ENCODE data around the gene PLN.

The PLN gene

GRCh38 chr6:118537574-118537973 lies 10.5 kb upstream of the PLN start:
- DNase-seq (ENCODE audit: low read depth), result peak; percentile 29

- DNase-seq (ENCODE audit: low read depth), result peak; percentile 21
Observed at GRCh38 chr6:118542184-118542952, 5.7 kb upstream of the PLN start.

- DNase-seq (ENCODE audit: low read depth), result no peak
Observed at GRCh38 chr6:118544105-118544504, 4.0 kb upstream of the PLN start.

- no peak for DNase-seq (ENCODE audit: low read depth)
Observed at GRCh38 chr6:118546164-118546879, 1.8 kb upstream of the PLN start.

DNA sequence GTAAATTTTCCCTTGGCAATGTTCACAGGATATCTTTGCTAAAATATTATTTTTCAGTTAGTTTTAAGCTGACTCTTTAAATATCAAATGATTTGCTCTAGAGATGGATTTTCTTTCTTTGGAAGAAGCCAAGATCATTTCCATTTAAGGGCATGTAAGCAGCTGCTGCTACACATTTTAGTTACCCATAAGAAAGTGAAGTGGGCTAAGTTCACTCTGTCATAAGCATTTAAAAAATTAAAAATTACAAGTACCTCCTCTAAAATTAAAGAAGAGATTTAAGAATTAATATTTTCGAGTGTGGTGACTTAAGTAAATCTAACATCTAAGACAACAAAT lies 1.2 kb upstream of the PLN start:
- no peak for DNase-seq (ENCODE audit: low read depth)

GRCh38 chr6:118548613-118549012 lies 517 bp downstream of the PLN start:
- no peak for DNase-seq (ENCODE audit: low read depth)

DNA sequence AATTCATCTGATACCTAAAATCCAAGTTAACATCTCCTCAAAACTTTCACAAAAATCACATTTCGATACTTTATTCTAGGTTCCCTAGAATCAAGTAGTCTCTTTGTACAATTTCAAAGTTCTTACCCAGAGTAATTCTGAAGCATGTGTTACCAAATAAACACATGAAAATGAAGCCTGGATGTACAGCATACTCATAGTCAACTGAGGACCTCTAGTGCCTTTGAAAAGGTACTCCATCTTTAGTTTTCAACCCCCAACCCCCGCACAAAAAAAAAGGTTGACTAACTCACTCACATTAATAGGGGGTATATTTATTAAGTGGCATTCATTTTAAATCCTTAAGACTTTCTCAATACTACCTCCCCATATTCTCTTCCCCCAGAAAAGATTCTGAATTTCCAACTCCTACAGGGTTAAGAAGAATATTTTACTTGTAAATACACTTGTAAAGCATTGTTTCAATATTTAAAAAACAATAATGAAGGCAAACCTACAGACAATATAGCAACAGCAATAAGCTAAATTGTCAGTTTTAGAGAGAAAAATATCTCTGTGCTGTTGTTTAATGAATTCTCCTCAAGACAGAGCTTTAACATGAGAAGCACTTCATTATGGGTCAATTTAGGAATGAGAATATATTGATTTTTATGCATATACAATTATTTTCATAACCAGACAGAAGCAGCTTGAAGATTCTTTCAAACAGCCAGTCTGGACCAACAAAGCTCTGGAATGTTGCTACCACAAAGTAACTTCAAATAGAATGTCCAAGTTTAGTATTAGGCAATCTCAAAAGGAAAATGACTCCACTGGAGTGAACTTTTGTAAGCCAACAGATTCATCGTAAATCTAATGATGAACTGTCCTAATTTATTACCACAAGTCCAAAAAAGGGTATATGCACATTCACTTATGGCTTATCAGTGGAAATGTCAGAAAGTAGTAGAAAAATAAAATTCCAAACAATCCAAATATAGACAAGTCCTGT lies 3.3 kb downstream of the PLN start:
- peak; percentile 38 for DNase-seq (ENCODE audit: low read depth)

- DNase-seq (ENCODE audit: low read depth), result no peak
Observed at GRCh38 chr6:118553132-118553531, 5.0 kb downstream of the PLN start.

DNA sequence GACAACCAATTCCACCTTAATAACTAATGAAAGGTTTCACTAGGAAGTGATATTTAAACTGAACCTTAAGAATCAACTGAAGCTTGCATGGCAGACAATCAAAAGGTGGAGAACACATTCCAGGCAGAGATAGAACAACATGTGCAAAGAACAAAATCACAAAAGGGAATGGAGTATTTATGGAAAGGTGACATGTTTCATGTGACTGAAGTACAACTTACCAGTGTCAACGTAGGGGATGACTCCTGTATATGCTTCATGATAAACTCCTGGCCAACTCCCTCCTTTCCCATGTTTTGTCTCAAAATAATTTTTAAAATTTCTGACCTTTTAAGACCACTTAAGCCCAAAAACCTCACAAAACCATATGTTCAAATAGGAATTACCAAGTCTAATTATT lies 6.6 kb downstream of the PLN start:
- DNase-seq (ENCODE audit: low read depth), result no peak

DNA sequence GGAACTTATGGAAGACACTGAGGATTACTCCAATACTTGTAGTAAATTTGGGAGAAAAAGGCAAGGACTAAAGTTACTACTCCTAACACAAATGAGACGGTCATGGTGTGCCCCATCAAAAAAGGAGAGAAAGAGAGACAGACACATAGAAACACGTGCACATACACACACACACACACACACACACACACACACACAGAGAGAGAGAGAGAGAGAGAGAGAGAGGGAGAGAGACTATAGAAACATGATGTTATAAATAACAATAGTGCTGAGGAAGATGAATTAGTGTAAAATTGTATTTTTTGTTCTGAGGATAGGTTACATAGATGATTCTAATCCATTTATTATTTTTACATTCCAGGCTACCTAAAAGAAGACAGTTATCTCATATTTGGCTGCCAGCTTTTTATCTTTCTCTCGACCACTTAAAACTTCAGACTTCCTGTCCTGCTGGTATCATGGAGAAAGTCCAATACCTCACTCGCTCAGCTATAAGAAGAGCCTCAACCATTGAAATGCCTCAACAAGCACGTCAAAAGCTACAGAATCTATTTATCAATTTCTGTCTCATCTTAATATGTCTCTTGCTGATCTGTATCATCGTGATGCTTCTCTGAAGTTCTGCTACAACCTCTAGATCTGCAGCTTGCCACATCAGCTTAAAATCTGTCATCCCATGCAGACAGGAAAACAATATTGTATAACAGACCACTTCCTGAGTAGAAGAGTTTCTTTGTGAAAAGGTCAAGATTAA lies 10.5 kb downstream of the PLN start:
- no peak for DNase-seq (ENCODE audit: low read depth)

GRCh38 chr6:118559659-118560058 lies 11.6 kb downstream of the PLN start:
- DNase-seq (ENCODE audit: low read depth), result no peak

DNA sequence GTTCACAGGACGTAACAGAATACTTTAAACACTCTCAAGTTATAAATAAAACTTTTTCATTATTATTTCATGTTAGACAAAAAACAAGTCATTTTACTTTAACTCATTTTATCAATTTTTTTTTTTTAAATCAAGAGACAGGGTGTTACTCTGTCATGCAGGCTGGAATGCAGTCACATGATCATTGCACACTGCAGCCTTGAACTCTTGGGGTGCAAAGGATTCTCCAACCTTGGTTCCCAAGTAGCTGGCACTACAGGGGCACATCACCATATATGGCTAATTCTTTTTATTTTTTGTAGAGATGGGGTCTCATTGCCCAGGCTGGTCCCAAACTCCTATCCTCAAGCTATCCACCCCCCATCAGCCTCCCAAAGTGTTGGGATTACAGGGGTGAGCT lies 14.2 kb downstream of the PLN start:
- DNase-seq (ENCODE audit: low read depth), result no peak

DNA sequence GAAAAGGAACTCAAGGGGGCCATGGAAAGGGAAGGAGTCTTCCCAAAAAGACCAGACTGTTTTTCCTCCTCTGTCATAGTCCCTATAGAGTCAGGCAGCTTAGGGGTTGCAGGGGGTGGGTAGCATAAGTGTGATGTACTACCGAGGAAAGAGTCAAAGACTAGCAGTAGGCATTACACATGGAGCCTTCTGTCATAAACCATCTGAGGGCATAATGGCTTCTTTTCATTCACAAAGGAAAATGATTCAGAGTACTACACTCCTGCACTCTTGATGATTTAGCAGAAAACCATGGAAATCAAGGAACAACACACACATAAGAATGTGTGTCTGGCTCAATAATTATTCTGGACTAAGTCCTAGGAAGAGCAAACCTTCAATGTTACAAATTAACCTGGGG lies 14.9 kb downstream of the PLN start:
- peak; percentile 35 for DNase-seq (ENCODE audit: low read depth)

- no peak for DNase-seq (ENCODE audit: low read depth)
Observed at GRCh38 chr6:118565311-118565960, 17.3 kb downstream of the PLN start.

DNA sequence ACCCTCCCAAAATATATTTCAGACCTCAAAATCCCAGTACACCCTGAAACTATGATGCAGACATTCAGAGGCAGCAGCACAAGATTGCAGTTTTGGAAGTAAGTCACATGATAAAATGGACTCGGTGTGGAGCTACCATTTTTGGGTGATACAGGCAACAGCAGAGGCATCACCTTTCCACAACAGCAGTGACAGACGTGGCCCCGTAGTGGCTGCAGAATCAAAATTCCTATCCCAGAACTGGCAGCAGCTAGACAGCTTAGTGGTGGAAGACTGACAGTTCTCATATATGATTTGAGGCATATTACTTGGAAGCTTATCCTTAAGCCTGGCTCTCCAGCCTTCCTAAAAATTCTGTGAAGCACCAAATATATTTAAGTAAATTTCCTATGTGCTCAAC lies 19.9 kb downstream of the PLN start:
- no peak for DNase-seq (ENCODE audit: low read depth)

- no peak for DNase-seq (ENCODE audit: low read depth)
Observed at GRCh38 chr6:118569498-118569897, 21.4 kb downstream of the PLN start.

DNA sequence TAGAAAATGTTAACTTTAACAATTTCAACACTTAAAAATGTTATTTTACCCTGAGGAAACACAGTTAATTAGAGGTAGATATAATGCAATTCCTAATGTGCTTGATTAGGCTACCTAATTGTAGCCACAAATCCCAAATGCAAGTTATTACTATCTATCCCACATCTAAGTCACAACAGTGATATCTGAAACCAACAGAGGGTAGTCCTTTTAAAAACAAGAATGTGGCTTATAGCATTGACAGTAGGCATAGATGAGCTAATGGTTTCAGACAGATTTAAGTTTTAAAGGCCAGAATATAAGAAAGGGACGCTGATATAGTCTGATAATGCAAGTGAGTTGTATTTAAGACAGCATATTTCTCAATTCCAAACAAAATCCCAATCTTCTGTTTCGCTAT lies 23.0 kb downstream of the PLN start:
- no peak for DNase-seq (ENCODE audit: low read depth)

DNA sequence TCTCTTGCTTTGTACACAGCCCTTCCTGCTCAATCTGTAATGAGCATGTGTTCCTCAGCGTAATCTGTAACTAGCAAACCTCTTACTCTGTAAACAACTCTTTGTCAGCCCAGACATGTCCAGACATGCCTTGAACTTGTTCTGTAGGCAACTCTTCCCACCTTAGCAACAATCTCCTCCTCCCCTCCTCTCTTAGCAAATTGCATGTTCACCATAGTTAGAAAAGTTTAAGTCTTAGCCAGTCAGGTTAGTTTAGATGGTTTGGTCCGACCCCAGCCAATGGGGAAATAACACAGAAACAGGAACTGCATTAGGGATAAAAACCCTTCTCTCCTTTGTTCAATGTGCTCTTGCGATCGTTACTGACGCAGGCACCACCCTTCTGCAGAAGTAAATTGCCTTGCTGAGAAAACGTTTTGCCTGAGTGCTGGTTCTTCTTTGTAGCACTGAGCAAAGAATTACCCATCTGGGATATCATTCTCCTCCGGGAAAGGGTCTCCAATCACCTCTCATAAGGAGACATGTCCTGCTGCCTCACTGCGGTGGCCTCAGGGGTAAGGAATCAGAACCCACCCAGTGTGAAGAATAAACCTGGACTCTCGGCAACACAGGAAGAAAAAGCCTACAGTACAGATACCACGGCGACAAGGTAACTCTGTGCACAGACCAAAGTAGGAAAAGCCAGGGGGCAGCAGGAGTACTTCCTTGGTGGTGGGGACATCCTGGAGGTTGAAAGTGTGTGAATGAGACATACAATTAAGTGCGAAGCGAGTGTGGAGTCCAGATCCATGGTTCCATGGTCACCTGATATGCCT lies 26.2 kb downstream of the PLN start:
- DNase-seq (ENCODE audit: low read depth), result no peak

DNA sequence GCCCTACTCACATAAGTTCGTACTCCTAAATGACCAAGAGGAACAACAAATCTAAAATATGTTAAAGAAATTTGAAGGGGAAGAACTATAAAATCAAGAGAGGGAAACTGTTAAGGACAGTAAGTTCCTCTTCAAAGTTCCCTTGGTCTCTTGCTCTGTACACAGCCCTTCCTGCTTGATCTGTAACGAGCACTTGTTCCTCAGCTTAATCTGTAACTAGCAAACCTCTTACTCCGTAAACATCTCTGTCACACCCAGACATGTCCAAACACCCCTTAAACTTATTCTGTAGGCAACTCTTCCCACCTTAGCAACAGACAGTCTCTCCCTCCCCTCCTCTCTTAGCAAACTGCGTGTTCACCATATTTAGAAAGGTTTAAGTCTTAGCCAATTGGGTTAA lies 29.9 kb downstream of the PLN start:
- DNase-seq (ENCODE audit: low read depth), result no peak

DNA sequence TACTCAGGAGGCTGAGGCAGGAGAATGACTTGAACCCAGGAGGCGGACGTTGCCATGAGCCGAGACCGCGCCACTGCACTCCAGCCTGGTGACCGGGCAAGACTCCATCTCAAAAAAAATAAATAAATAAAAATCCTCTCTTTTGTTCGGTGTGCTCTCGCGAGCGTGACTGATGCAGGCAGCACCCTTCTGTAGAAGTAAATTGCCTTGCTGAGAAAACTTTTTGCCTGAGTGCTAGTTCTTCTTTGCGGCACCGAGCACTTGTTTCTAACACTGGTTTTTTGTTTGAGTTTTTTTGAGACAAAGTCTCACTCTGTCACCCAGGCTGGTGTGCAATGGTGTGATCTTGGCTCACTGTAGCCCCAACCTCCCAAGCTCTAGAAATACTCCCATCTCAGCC lies 30.5 kb downstream of the PLN start:
- no peak for DNase-seq (ENCODE audit: low read depth)

GRCh38 chr6:118579786-118580185 lies 31.7 kb downstream of the PLN start:
- no peak for DNase-seq (ENCODE audit: low read depth)

Data from GM04504 (cell line).